Measurements from ENCODE around the gene XRCC3. TPM values are rescaled to one million over a fixed set of nuclear protein-coding genes. Genes with fewer than 3 reads are reported as not detected.

XRCC3 gene
- total RNA-seq, 1 donor from 2014 or later: 5.2 TPM

DNA sequence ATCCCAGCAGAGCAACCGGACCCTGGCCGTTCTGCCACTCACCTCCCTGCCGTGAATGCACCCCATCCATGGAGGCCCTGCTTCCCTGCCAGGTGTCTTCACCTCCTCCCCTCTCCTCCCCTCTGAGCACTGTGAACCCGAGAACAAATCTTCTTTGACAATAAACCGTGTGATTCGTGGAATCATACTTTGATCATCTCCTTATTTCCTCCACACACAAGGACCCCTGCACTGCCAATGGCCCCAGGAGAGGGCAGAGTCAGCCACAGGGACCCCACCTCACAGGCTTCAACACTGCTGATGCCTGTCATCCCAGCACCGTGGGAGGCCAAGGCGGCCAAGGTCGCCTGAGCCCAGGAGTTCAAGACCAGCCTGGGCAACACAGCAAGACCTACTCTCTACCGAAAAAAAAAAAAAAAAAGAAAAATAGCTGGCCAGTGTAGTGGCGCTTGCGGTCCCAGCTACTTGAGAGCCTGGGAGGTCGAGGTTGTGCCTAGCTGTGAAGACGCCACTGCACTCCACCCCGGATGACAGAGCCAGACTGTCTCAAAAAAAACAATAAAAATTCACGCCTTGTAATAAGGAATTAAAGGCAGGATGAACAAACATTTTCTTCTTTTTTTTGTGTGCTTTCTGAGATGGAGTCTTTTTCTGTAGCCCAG, 1.1 kb downstream of the XRCC3 start:
- H3K27ac ChIP-seq (ENCODE audit: low read depth, low read length): no peak overlapping the region
- DNase-seq (ENCODE audit: low read depth): no peak
- peak overlapping the region; percentile 81 for H3K27ac Mint-ChIP-seq (ENCODE audit: unreplicated experiment)
- H3K4me3 ChIP-seq (ENCODE audit: insufficient read depth, low read depth, low read length): peak overlapping the region; percentile 51
- H3K9me3 ChIP-seq (ENCODE audit: insufficient read depth, low read depth, low read length): no peaks in the 10 kb centered on the region
- peaks cover 7% of the 10 kb centered on the region for H3K36me3 Mint-ChIP-seq (ENCODE audit: low read depth, unreplicated experiment)
- peak overlapping the region; percentile 81 for H3K4me3 Mint-ChIP-seq (ENCODE audit: unreplicated experiment)
- peaks cover 28% of the 10 kb centered on the region for H3K4me1 Mint-ChIP-seq (ENCODE audit: low read depth, unreplicated experiment)
- peaks cover 57% of the 10 kb centered on the region for H4K20me1 ChIP-seq (ENCODE audit: insufficient read depth, low read length)
- no peak for FAIRE-seq
- no peaks in the 10 kb centered on the region for H3K9me3 Mint-ChIP-seq (ENCODE audit: unreplicated experiment)
- H3K79me2 ChIP-seq (ENCODE audit: insufficient read depth, low read length): peaks cover 59% of the 10 kb centered on the region
- H3K36me3 ChIP-seq (ENCODE audit: insufficient read depth, low read length): no peaks in the 10 kb centered on the region
- no peaks in the 10 kb centered on the region for H3K27me3 Mint-ChIP-seq (ENCODE audit: low read depth, unreplicated experiment)
- H2AFZ ChIP-seq (ENCODE audit: low read depth, low read length): no peak overlapping the region
- TF ChIP-seq EZH2 (IDR thresholded peaks at IDR 0.05; ENCODE audit: insufficient read depth, low read length) (no peak), CTCF (IDR thresholded peaks at IDR 0.05; ENCODE audit: insufficient read depth, low read depth, low read length) (no peak)
- no peaks in the 10 kb centered on the region for H3K27me3 ChIP-seq (ENCODE audit: insufficient read depth, low read length)
- peaks cover 42% of the 10 kb centered on the region for H3K4me1 ChIP-seq (ENCODE audit: insufficient read depth, low read length)
- H3K4me2 ChIP-seq (ENCODE audit: low read length): peak overlapping the region; percentile 82
- H3K9ac ChIP-seq (ENCODE audit: low read length): peak overlapping the region; percentile 78

- no peak for TF ChIP-seq CTCF (IDR thresholded peaks at IDR 0.05; ENCODE audit: insufficient read depth, low read depth, low read length)
- no peak for TF ChIP-seq EZH2 (IDR thresholded peaks at IDR 0.05; ENCODE audit: insufficient read depth, low read length)
- Mint-ChIP-seq H3K36me3 (ENCODE audit: low read depth, unreplicated experiment) (peaks cover 7% of the 10 kb centered on the region), H3K4me1 (ENCODE audit: low read depth, unreplicated experiment) (peaks cover 24% of the 10 kb centered on the region), H3K27ac (ENCODE audit: unreplicated experiment) (peak overlapping the region; percentile 81), H3K27me3 (ENCODE audit: low read depth, unreplicated experiment) (no peaks in the 10 kb centered on the region), H3K9me3 (ENCODE audit: unreplicated experiment) (no peaks in the 10 kb centered on the region), H3K4me3 (ENCODE audit: unreplicated experiment) (peak overlapping the region; percentile 81)
- DNase-seq (ENCODE audit: low read depth) (no peak), FAIRE-seq (no peak)
- Histone ChIP-seq H3K9me3 (ENCODE audit: insufficient read depth, low read depth, low read length) (no peaks in the 10 kb centered on the region), H3K27me3 (ENCODE audit: insufficient read depth, low read length) (no peaks in the 10 kb centered on the region), H4K20me1 (ENCODE audit: insufficient read depth, low read length) (peaks cover 57% of the 10 kb centered on the region), H2AFZ (ENCODE audit: low read depth, low read length) (no peak overlapping the region), H3K4me2 (ENCODE audit: low read length) (peak overlapping the region; percentile 82), H3K36me3 (ENCODE audit: insufficient read depth, low read length) (no peaks in the 10 kb centered on the region), H3K79me2 (ENCODE audit: insufficient read depth, low read length) (peaks cover 52% of the 10 kb centered on the region), H3K27ac (ENCODE audit: low read depth, low read length) (no peak overlapping the region), H3K9ac (ENCODE audit: low read length) (no peak overlapping the region), H3K4me3 (ENCODE audit: insufficient read depth, low read depth, low read length) (no peak overlapping the region), H3K4me1 (ENCODE audit: insufficient read depth, low read length) (peaks cover 36% of the 10 kb centered on the region)
Measured at GRCh38 chr14:103713304-103714062, 1.8 kb downstream of the XRCC3 start.
